ENCODE results near the gene CYP2C18. TPM values are rescaled to one million over a fixed set of nuclear protein-coding genes. Genes with fewer than 3 reads are reported as not detected.
"Not testable (repeated sequence)": the region's sequence is repeated elsewhere in the genome, so short reads cannot be mapped to it uniquely, and the experiment has no call there.

The CYP2C18 gene
- polyA plus RNA-seq, 1 donor (not counting 4 experiments of a cell fraction or from before 2014, with no cell fraction given): 0.28 TPM

GRCh38 chr10:94678475-94678874 lies 5.1 kb upstream of the CYP2C18 start:
- Histone ChIP-seq H3K79me2 (ENCODE audit: control insufficient read depth, insufficient read depth, low read length) (no peaks in the 10 kb centered on the region), H3K36me3 (ENCODE audit: control insufficient read depth in 2 of 2, extremely low read depth in 1 of 2, insufficient read depth in 2 of 2, low read length in 2 of 2) (no peaks in the 10 kb centered on the region), H3K9me3 (ENCODE audit: control insufficient read depth, low read depth, low read length) (no peaks in the 10 kb centered on the region), H3K9me1 (ENCODE audit: control insufficient read depth, extremely low read depth, insufficient read depth, low read length) (no peaks in the 10 kb centered on the region), H3K4me3 (ENCODE audit: control insufficient read depth in 2 of 3, extremely low read depth in 1 of 3, insufficient read depth in 2 of 3, low read depth in 1 of 3, low read length in 3 of 3) (no peak overlapping the region), H3K9ac (ENCODE audit: control insufficient read depth, extremely low read depth, insufficient read depth, low read length) (no peak overlapping the region), H2AFZ (ENCODE audit: control insufficient read depth, low read length) (no peak overlapping the region), H3K27me3 (ENCODE audit: control insufficient read depth, extremely low read depth, insufficient read depth, low read length) (no peaks in the 10 kb centered on the region), H4K20me1 (ENCODE audit: control insufficient read depth, extremely low read depth, insufficient read depth, low read length) (no peaks in the 10 kb centered on the region), H3K27ac (ENCODE audit: control insufficient read depth, insufficient read depth, low read length) (no peak overlapping the region), H3K4me1 (ENCODE audit: control insufficient read depth, extremely low read depth, insufficient read depth, low read length) (no peaks in the 10 kb centered on the region), H3K4me2 (ENCODE audit: control insufficient read depth, extremely low read depth, insufficient read depth, low read depth, low read length) (no peak overlapping the region)
- no peak for FAIRE-seq
- no peak for DNase-seq (ENCODE audit: low read depth, low spot score)
- no peak for TF ChIP-seq EZH2 (IDR thresholded peaks at IDR 0.05; ENCODE audit: low read length)
- TF ChIP-seq, protein P1, sequence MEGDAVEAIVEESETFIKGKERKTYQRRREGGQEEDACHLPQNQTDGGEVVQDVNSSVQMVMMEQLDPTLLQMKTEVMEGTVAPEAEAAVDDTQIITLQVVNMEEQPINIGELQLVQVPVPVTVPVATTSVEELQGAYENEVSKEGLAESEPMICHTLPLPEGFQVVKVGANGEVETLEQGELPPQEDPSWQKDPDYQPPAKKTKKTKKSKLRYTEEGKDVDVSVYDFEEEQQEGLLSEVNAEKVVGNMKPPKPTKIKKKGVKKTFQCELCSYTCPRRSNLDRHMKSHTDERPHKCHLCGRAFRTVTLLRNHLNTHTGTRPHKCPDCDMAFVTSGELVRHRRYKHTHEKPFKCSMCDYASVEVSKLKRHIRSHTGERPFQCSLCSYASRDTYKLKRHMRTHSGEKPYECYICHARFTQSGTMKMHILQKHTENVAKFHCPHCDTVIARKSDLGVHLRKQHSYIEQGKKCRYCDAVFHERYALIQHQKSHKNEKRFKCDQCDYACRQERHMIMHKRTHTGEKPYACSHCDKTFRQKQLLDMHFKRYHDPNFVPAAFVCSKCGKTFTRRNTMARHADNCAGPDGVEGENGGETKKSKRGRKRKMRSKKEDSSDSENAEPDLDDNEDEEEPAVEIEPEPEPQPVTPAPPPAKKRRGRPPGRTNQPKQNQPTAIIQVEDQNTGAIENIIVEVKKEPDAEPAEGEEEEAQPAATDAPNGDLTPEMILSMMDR (optimal IDR thresholded peaks at IDR 0.05 in 1 of 3, IDR thresholded peaks at IDR 0.05 in 1 of 3, conservative IDR thresholded peaks at IDR 0.05 in 1 of 3; ENCODE audit: extremely low read depth in 1 of 3, insufficient read depth in 2 of 3, low read length in 3 of 3): no peak
- dilution Hi-C loops (cut with MboI; ENCODE audit: extremely low pct_ligation_motif_present, low sequenced_read_pairs): no loop called here

DNA sequence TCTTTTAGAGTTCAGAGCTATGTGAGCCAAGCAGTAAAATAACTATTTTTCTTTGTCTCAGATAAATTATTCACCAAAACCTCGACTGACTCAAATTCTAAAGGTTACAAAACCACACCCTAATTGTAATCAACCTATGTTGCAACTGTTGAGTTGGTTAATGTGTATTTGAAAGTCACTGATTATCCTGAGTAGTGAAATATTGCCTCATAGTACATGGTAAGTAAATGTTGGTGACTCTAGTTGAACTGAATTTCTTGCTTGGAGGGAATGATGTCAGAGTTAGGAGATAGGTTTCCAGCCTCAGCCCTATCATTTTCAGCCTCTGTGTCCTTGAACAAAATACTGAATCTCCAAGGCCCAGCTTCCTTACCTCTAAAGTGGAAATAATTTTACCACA lies 3.0 kb upstream of the CYP2C18 start:
- no peak for FAIRE-seq

DNA sequence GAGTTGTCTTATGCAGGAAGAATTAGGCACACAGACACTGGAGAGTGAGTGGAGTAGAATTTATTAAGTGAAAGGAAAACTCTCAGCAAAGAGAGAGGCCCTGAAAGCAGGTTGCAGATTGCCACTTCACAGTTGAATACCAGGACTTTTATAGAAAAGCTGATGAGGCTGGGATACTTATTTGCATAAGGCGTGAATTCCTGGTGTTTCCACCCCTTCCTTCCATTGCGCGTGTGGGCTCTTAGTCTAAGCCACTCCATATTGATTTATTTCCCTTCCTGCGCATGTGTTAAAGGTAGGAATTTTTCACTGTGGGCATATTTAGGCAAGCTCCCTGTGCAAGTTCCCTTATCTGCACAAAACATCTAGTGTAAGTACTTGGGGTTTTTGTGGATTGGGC lies 893 bp upstream of the CYP2C18 start:
- H3K4me1 ChIP-seq (ENCODE audit: control insufficient read depth, extremely low read depth, insufficient read depth, low read length); H3K27me3 ChIP-seq (ENCODE audit: control insufficient read depth, extremely low read depth, insufficient read depth, low read length); H3K4me3 ChIP-seq (ENCODE audit: control insufficient read depth in 2 of 3, extremely low read depth in 1 of 3, insufficient read depth in 2 of 3, low read depth in 1 of 3, low read length in 3 of 3); H3K36me3 ChIP-seq (ENCODE audit: control insufficient read depth in 2 of 2, extremely low read depth in 1 of 2, insufficient read depth in 2 of 2, low read length in 2 of 2); FAIRE-seq; H3K9ac ChIP-seq (ENCODE audit: control insufficient read depth, extremely low read depth, insufficient read depth, low read length); H3K4me2 ChIP-seq (ENCODE audit: control insufficient read depth, extremely low read depth, insufficient read depth, low read depth, low read length); H4K20me1 ChIP-seq (ENCODE audit: control insufficient read depth, extremely low read depth, insufficient read depth, low read length); H3K79me2 ChIP-seq (ENCODE audit: control insufficient read depth, insufficient read depth, low read length); H3K9me1 ChIP-seq (ENCODE audit: control insufficient read depth, extremely low read depth, insufficient read depth, low read length); DNase-seq (ENCODE audit: low read depth, low spot score); dilution Hi-C loops (cut with MboI; ENCODE audit: extremely low pct_ligation_motif_present, low sequenced_read_pairs); H2AFZ ChIP-seq (ENCODE audit: control insufficient read depth, low read length); H3K9me3 ChIP-seq (ENCODE audit: control insufficient read depth, low read depth, low read length); H3K27ac ChIP-seq (ENCODE audit: control insufficient read depth, insufficient read depth, low read length): not testable (repeated sequence)

More for the DNA sequence above, 3.0 kb upstream of the CYP2C18 start:
- TF ChIP-seq EZH2 (IDR thresholded peaks at IDR 0.05; ENCODE audit: low read length): no peak
- TF ChIP-seq, protein P1 (optimal IDR thresholded peaks at IDR 0.05 in 1 of 3, IDR thresholded peaks at IDR 0.05 in 1 of 3, conservative IDR thresholded peaks at IDR 0.05 in 1 of 3; ENCODE audit: extremely low read depth in 1 of 3, insufficient read depth in 2 of 3, low read length in 3 of 3): no peak
- Histone ChIP-seq H3K27me3 (ENCODE audit: control insufficient read depth, extremely low read depth, insufficient read depth, low read length) (no peaks in the 10 kb centered on the region), H3K79me2 (ENCODE audit: control insufficient read depth, insufficient read depth, low read length) (no peaks in the 10 kb centered on the region), H3K9ac (ENCODE audit: control insufficient read depth, extremely low read depth, insufficient read depth, low read length) (no peak overlapping the region), H4K20me1 (ENCODE audit: control insufficient read depth, extremely low read depth, insufficient read depth, low read length) (no peaks in the 10 kb centered on the region), H3K9me3 (ENCODE audit: control insufficient read depth, low read depth, low read length) (no peaks in the 10 kb centered on the region), H2AFZ (ENCODE audit: control insufficient read depth, low read length) (no peak overlapping the region), H3K36me3 (ENCODE audit: control insufficient read depth in 2 of 2, extremely low read depth in 1 of 2, insufficient read depth in 2 of 2, low read length in 2 of 2) (no peaks in the 10 kb centered on the region), H3K4me2 (ENCODE audit: control insufficient read depth, extremely low read depth, insufficient read depth, low read depth, low read length) (no peak overlapping the region), H3K4me1 (ENCODE audit: control insufficient read depth, extremely low read depth, insufficient read depth, low read length) (no peaks in the 10 kb centered on the region), H3K4me3 (ENCODE audit: control insufficient read depth in 2 of 3, extremely low read depth in 1 of 3, insufficient read depth in 2 of 3, low read depth in 1 of 3, low read length in 3 of 3) (no peak overlapping the region), H3K9me1 (ENCODE audit: control insufficient read depth, extremely low read depth, insufficient read depth, low read length) (no peaks in the 10 kb centered on the region), H3K27ac (ENCODE audit: control insufficient read depth, insufficient read depth, low read length) (no peak overlapping the region)
- dilution Hi-C loops (cut with MboI; ENCODE audit: extremely low pct_ligation_motif_present, low sequenced_read_pairs): no loop called here
- DNase-seq (ENCODE audit: low read depth, low spot score): no peak
